ENCODE results near the gene AUH. TPM values are rescaled to one million over a fixed set of nuclear protein-coding genes. Genes with fewer than 3 reads are reported as not detected.

Gene AUH
- total RNA-seq, 1 experiment from 2014 or later = 21.7 TPM

- Histone ChIP-seq H2AFZ (ENCODE audit: low read length) (no peak overlapping the region), H2BK5ac (ENCODE audit: insufficient read length, low read length) (no peak overlapping the region), H2BK120ac (ENCODE audit: low read depth, low read length, poor library complexity, severe bottlenecking) (no peak overlapping the region), H3K4ac (ENCODE audit: low read depth, low read length) (no peak overlapping the region), H3K9ac (ENCODE audit: extremely low read depth, insufficient read length, low read length) (no peak overlapping the region), H4K20me1 (ENCODE audit: control insufficient read depth, insufficient read depth, insufficient read length) (no peaks in the 10 kb centered on the region), H4K91ac (ENCODE audit: insufficient read length, low read depth, low read length) (no peak overlapping the region), H3K79me2 (ENCODE audit: insufficient read depth, low read length) (no peaks in the 10 kb centered on the region), H3K23ac (ENCODE audit: insufficient read length, low read depth, low read length) (no peak overlapping the region), H3K79me1 (ENCODE audit: insufficient read depth, low read depth, low read length, poor library complexity, severe bottlenecking) (no peaks in the 10 kb centered on the region), H3K4me2 (ENCODE audit: insufficient read depth, insufficient read length, low read length) (no peak overlapping the region), H2BK15ac (ENCODE audit: low read depth, low read length) (no peak overlapping the region), H3K27ac (ENCODE audit: insufficient read length, low read depth, low read length) (no peak overlapping the region), H3K9me3 (ENCODE audit: control insufficient read depth, low read depth, low read length) (no peaks in the 10 kb centered on the region), H4K5ac (ENCODE audit: insufficient read length, low read depth, low read length) (no peak overlapping the region), H3K56ac (ENCODE audit: insufficient read length, low read depth, low read length) (no peak overlapping the region), H3K18ac (ENCODE audit: insufficient read length, low read depth, low read length) (no peak overlapping the region), H2BK20ac (ENCODE audit: low read depth, low read length, poor library complexity, severe bottlenecking) (no peak overlapping the region), H3K4me1 (ENCODE audit: insufficient read depth, low read length) (no peaks in the 10 kb centered on the region), H4K8ac (replicated peaks; ENCODE audit: insufficient read length, low read depth, low read length) (no peak overlapping the region), H2BK12ac (ENCODE audit: insufficient read length, low read depth, low read length) (no peak overlapping the region), H2AK5ac (ENCODE audit: insufficient read length, low read length) (no peak overlapping the region), H3T11ph (ENCODE audit: low read length) (no peak overlapping the region), H3K14ac (ENCODE audit: insufficient read depth, low read length) (no peak overlapping the region), H3K27me3 (ENCODE audit: insufficient read depth, low read length) (no peaks in the 10 kb centered on the region), H3K23me2 (ENCODE audit: insufficient read length, low read depth, low read length, poor library complexity, severe bottlenecking) (peaks cover 3% of the 10 kb centered on the region)
- no peak overlapping the region for H3K4me3 Mint-ChIP-seq
- no peak for DNase-seq
- H3K27ac Mint-ChIP-seq = peak overlapping the region in 1 of 3 experiments; percentile 50; a peak in 1 of 7 replicates
- no peaks in the 10 kb centered on the region for H3K9me3 Mint-ChIP-seq
- peaks cover 6 to 7% of the 10 kb centered on the region in 2 experiments for H3K4me1 Mint-ChIP-seq
- no peak for TF ChIP-seq CTCF (conservative IDR thresholded peaks at IDR 0.05)
- no CpG with 5 or more reads among the region's 5 CpGs for WGBS (ENCODE audit: extremely low coverage, insufficient read length, low lambda C conversion rate)
- H3K36me3 Mint-ChIP-seq (ENCODE audit: insufficient read depth in 1 of 3, low read depth in 3 of 3) = peaks cover 0 to 9% (median 5%) of the 10 kb centered on the region in 3 experiments; a peak in 4 of 7 replicates
- H3K27me3 Mint-ChIP-seq (ENCODE audit: low read depth) = no peaks in the 10 kb centered on the region
Observed at GRCh38 chr9:91301161-91301560, 60.6 kb downstream of the AUH start.
